Hepatocyte (in vitro differentiated cells): ENCODE data around the gene MICAL3.

Experiments used
- EZH2 ChIP-seq: fragments of 200-600 bp; sonication (generic); IDR thresholded peaks from 2 replicates; pipeline ENCODE4 v1.6.1; 2016; ENCODE audit warnings: antibody characterized with exemption, mild to moderate bottlenecking, borderline replicate concordance
- EZH2phosphoT487 ChIP-seq: fragments of 200-600 bp; sonication (generic); IDR thresholded peaks from one replicate; pipeline ENCODE4 v1.6.1; 2018; ENCODE audit warnings: antibody characterized with exemption, mild to moderate bottlenecking, low read depth, moderate library complexity; ENCODE audit not compliant: unreplicated experiment, severe bottlenecking
- TF ChIP-seq, protein P1 (sequence below): fragments of 200-600 bp; sonication (generic); IDR thresholded peaks from 2 replicates; pipeline ENCODE4 v1.5.1; 2016; ENCODE audit warnings: antibody characterized with exemption, mild to moderate bottlenecking; ENCODE audit not compliant: poor library complexity

DNA sequence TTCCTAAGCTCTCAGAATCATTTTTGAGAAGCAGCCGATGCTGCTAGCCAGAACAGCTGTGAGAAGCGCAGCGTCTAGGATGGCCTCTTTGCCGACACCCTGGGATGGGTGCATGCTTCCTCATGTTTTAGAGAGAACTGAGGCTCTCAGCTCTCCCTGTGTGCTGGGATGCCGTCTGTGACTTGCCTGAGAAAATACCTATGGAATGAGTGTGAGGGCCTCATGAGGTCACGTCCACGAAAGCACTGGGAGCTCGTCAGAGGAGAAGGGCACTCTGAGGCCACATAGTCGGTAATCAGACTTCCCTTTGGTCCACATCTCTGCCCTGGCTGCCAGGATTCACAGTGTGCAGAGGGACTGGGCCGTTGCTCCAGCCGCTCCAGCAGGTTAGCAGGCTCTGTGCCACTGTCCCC lies 54.7 kb downstream of the MICAL3 start:
- TF ChIP-seq, protein P1, sequence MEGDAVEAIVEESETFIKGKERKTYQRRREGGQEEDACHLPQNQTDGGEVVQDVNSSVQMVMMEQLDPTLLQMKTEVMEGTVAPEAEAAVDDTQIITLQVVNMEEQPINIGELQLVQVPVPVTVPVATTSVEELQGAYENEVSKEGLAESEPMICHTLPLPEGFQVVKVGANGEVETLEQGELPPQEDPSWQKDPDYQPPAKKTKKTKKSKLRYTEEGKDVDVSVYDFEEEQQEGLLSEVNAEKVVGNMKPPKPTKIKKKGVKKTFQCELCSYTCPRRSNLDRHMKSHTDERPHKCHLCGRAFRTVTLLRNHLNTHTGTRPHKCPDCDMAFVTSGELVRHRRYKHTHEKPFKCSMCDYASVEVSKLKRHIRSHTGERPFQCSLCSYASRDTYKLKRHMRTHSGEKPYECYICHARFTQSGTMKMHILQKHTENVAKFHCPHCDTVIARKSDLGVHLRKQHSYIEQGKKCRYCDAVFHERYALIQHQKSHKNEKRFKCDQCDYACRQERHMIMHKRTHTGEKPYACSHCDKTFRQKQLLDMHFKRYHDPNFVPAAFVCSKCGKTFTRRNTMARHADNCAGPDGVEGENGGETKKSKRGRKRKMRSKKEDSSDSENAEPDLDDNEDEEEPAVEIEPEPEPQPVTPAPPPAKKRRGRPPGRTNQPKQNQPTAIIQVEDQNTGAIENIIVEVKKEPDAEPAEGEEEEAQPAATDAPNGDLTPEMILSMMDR, result no peak
- TF ChIP-seq EZH2 (no peak), EZH2phosphoT487 (no peak)
